KMS-11 (cell line): ENCODE data around the gene ZDHHC6.
"Not testable (repeated sequence)": the region's sequence is repeated elsewhere in the genome, so short reads cannot be mapped to it uniquely, and the experiment has no call there.

Experiments used
- H2AFZ ChIP-seq: fragments of 200-600 bp; sonication (generic); 2 replicates; pipeline ENCODE4 v1.6.1; 2016; ENCODE audit warnings: antibody characterized with exemption, mixed run types, low read depth
- H3K27ac ChIP-seq: fragments of 200-600 bp; sonication (generic); 2 replicates; pipeline ENCODE4 v1.6.1; 2016; ENCODE audit warnings: mild to moderate bottlenecking, mixed run types
- H3K27me3 ChIP-seq: fragments of 200-600 bp; sonication (generic); 2 replicates; pipeline ENCODE4 v1.6.1; 2017; ENCODE audit warnings: mild to moderate bottlenecking, low read depth, mixed run types, moderate library complexity; ENCODE audit not compliant: insufficient read depth
- H3K36me3 ChIP-seq: fragments of 200-600 bp; sonication (generic); 2 replicates; pipeline ENCODE4 v1.6.1; 2017; ENCODE audit warnings: mild to moderate bottlenecking, mixed run types; ENCODE audit not compliant: insufficient read depth
- H3K4me1 ChIP-seq: fragments of 200-600 bp; sonication (generic); 2 replicates; pipeline ENCODE4 v1.6.1; 2016; ENCODE audit warnings: mild to moderate bottlenecking, low read depth, mixed run types; ENCODE audit not compliant: poor library complexity, severe bottlenecking
- H3K4me2 ChIP-seq: fragments of 200-600 bp; sonication (generic); 2 replicates; pipeline ENCODE4 v1.7.0; 2016; ENCODE audit warnings: mild to moderate bottlenecking, mixed run types
- H3K4me3 ChIP-seq: fragments of 200-600 bp; sonication (generic); IDR thresholded peaks from 2 replicates; pipeline ENCODE4 v1.6.1; 2017; ENCODE audit warnings: low read depth, low read length, mixed read lengths; ENCODE audit not compliant: insufficient read depth
- H3K79me2 ChIP-seq: fragments of 200-600 bp; sonication (generic); 2 replicates; pipeline ENCODE4 v1.6.1; 2016; ENCODE audit warnings: low read depth, mixed run types; ENCODE audit not compliant: insufficient read depth
- H3K9ac ChIP-seq: fragments of 200-600 bp; sonication (generic); 2 replicates; pipeline ENCODE4 v1.6.1; 2016; ENCODE audit warnings: mild to moderate bottlenecking, mixed run types
- H4K20me1 ChIP-seq: fragments of 200-600 bp; sonication (generic); 2 replicates; pipeline ENCODE4 v1.6.1; 2016; ENCODE audit warnings: mild to moderate bottlenecking, mixed run types; ENCODE audit not compliant: insufficient read depth
- CTCF ChIP-seq: fragments of 200-600 bp; sonication (generic); conservative IDR thresholded peaks from 2 replicates; pipeline ENCODE4 v1.6.1; 2017; ENCODE audit warnings: low read depth, mild to moderate bottlenecking, antibody characterized with exemption, low read length, moderate library complexity, mixed read lengths

ZDHHC6 gene

GRCh38 chr10:112389271-112389822 is 57.4 kb downstream of the ZDHHC6 start:
- Histone ChIP-seq H3K27ac (no peak overlapping the region), H3K4me3 (no peak overlapping the region), H3K36me3 (no peaks in the 10 kb centered on the region), H4K20me1 (no peaks in the 10 kb centered on the region), H3K79me2 (no peaks in the 10 kb centered on the region), H3K4me1 (peaks cover 10% of the 10 kb centered on the region), H3K9ac (no peak overlapping the region), H3K27me3 (no peaks in the 10 kb centered on the region), H2AFZ (no peak overlapping the region), H3K4me2 (no peak overlapping the region)
- no peak for TF ChIP-seq CTCF

GRCh38 chr10:112388548-112388947 is 58.2 kb downstream of the ZDHHC6 start:
- H3K4me3 ChIP-seq: no peak overlapping the region
- no peaks in the 10 kb centered on the region for H3K27me3 ChIP-seq
- no peak overlapping the region for H3K4me2 ChIP-seq
- no peak overlapping the region for H2AFZ ChIP-seq
- H3K9ac ChIP-seq: no peak overlapping the region
- H4K20me1 ChIP-seq: no peaks in the 10 kb centered on the region
- no peaks in the 10 kb centered on the region for H3K36me3 ChIP-seq
- no peaks in the 10 kb centered on the region for H3K79me2 ChIP-seq
- TF ChIP-seq CTCF: no peak
- no peak overlapping the region for H3K27ac ChIP-seq
- peaks cover 8% of the 10 kb centered on the region for H3K4me1 ChIP-seq

GRCh38 chr10:112388056-112388455 is 58.7 kb downstream of the ZDHHC6 start:
- not testable (repeated sequence) for H3K27me3 ChIP-seq, H3K36me3 ChIP-seq, H3K4me3 ChIP-seq, H3K4me1 ChIP-seq, H3K9ac ChIP-seq, H3K79me2 ChIP-seq, H3K4me2 ChIP-seq, H4K20me1 ChIP-seq, H3K27ac ChIP-seq, H2AFZ ChIP-seq

- Histone ChIP-seq H4K20me1 (no peaks in the 10 kb centered on the region), H3K9ac (no peak overlapping the region), H3K4me3 (no peak overlapping the region), H2AFZ (no peak overlapping the region), H3K79me2 (no peaks in the 10 kb centered on the region), H3K27ac (no peak overlapping the region), H3K4me2 (no peak overlapping the region), H3K4me1 (no peaks in the 10 kb centered on the region), H3K36me3 (no peaks in the 10 kb centered on the region), H3K27me3 (no peaks in the 10 kb centered on the region)
- TF ChIP-seq CTCF: no peak
Measured at GRCh38 chr10:112385201-112385600, 61.5 kb downstream of the ZDHHC6 start.

GRCh38 chr10:112384141-112384540 is 62.6 kb downstream of the ZDHHC6 start:
- H3K4me1 ChIP-seq: no peaks in the 10 kb centered on the region
- H3K4me3 ChIP-seq: no peak overlapping the region
- TF ChIP-seq CTCF: no peak
- H3K36me3 ChIP-seq: no peaks in the 10 kb centered on the region
- no peak overlapping the region for H3K27ac ChIP-seq
- no peaks in the 10 kb centered on the region for H4K20me1 ChIP-seq
- no peak overlapping the region for H3K4me2 ChIP-seq
- H3K27me3 ChIP-seq: no peaks in the 10 kb centered on the region
- no peak overlapping the region for H2AFZ ChIP-seq
- no peak overlapping the region for H3K9ac ChIP-seq
- no peaks in the 10 kb centered on the region for H3K79me2 ChIP-seq
